MCF 10A (cell line): ENCODE data around the gene DSTYK. TPM values are rescaled to one million over a fixed set of nuclear protein-coding genes. Genes with fewer than 3 reads are reported as not detected.

Experiments
- BruUV-seq: library from RNA; stranded (reverse); fragments of 400-500 nt; replicated peaks from 2 replicates; lab custom pipeline; 2021; lab: Mats Ljungman, UMichigan
- CTCF ChIA-PET: fragments of 300-600 bp; sonication (Branson Sonifier 250); formaldehyde crosslinking; extraction: SDS; loops from one replicate; lab custom pipeline; 2021; ENCODE audit warnings: antibody characterized with exemption, inconsistent platforms; lab: Yijun Ruan, JAX
- POLR2A ChIA-PET: fragments of 300-600, 350-650 bp; sonication (Branson Sonifier 250); formaldehyde crosslinking; extraction: SDS; loops from one replicate; lab custom pipeline; 2020; ENCODE audit warnings: antibody characterized with exemption, inconsistent platforms; lab: Yijun Ruan, JAX
- DNase-seq: peaks from one replicate; pipeline ENCODE4 v3.0.0-alpha.2; 2018; ENCODE audit not compliant: unreplicated experiment
- H3K27ac Mint-ChIP-seq: one replicate; pipeline ENCODE4 v1.8.0; 2022; ENCODE audit warnings: mild to moderate bottlenecking, low read depth, mixed read lengths; ENCODE audit not compliant: unreplicated experiment
- H3K27me3 Mint-ChIP-seq: one replicate; pipeline ENCODE4 v1.8.0; 2022; ENCODE audit warnings: mixed read lengths; ENCODE audit not compliant: insufficient read depth, unreplicated experiment
- H3K36me3 Mint-ChIP-seq: one replicate; pipeline ENCODE4 v1.8.0; 2022; ENCODE audit warnings: mild to moderate bottlenecking, moderate library complexity, mixed read lengths; ENCODE audit not compliant: insufficient read depth, unreplicated experiment
- H3K4me1 Mint-ChIP-seq: one replicate; pipeline ENCODE4 v1.8.0; 2022; ENCODE audit warnings: mixed read lengths; ENCODE audit not compliant: insufficient read depth, unreplicated experiment
- H3K4me3 Mint-ChIP-seq: one replicate; pipeline ENCODE4 v1.8.0; 2022; ENCODE audit warnings: mild to moderate bottlenecking, moderate library complexity, mixed read lengths; ENCODE audit not compliant: unreplicated experiment
- H3K9me3 Mint-ChIP-seq: one replicate; pipeline ENCODE4 v1.8.0; 2022; ENCODE audit warnings: mixed read lengths; ENCODE audit not compliant: unreplicated experiment
- CTCF ChIP-seq: fragments of 200-600 bp; IDR thresholded peaks from one replicate; pipeline ENCODE4 v1.8.0; 2022; ENCODE audit warnings: antibody characterized with exemption, mild to moderate bottlenecking; ENCODE audit not compliant: unreplicated experiment
- intact Hi-C: fragments of 100-400 bp; cut with micrococcal nuclease; formaldehyde crosslinking; loops from 2 replicates; pipeline ENCODE4 v1.14.1; 2022
- total RNA-seq: library from RNA; stranded (reverse); gene quantifications from 2 replicates; pipeline ENCODE4 v1.2.3, GENCODE V29; 2022

DSTYK gene
- total RNA-seq, 1 experiment from 2014 or later: 18.4 TPM

GRCh38 chr1:205249651-205250050 lies 38.1 kb upstream of the DSTYK start:
- Mint-ChIP-seq H3K36me3 (no peaks in the 10 kb centered on the region), H3K27me3 (no peaks in the 10 kb centered on the region), H3K4me1 (peaks cover 11% of the 10 kb centered on the region), H3K4me3 (no peak overlapping the region), H3K27ac (no peak overlapping the region), H3K9me3 (no peaks in the 10 kb centered on the region)
- intact Hi-C loops: loop anchor here (2.0 to 10.0 kb wide), 2 partner anchors 21 to 685 kb away; no protein-coding TSS in a partner anchor
- CTCF ChIA-PET: interaction anchor here (0.7 to 14.4 kb wide), 6 partner anchors 21 to 755 kb away, joined by 3 to 487 read pairs (median 12); partner anchors contain the start of gene TMCC2
- no TSS peak for BruUV-seq
- no peak for DNase-seq
- POLR2A ChIA-PET: interaction anchor here (0.5 to 0.6 kb wide), 2 partner anchors 344 to 751 kb away, joined by 3 read pairs; no protein-coding TSS in a partner anchor
- TF ChIP-seq CTCF: no peak

- Mint-ChIP-seq H3K36me3 (no peaks in the 10 kb centered on the region), H3K4me3 (no peak overlapping the region)
- TF ChIP-seq CTCF: no peak
These were observed 37.5 kb upstream of the DSTYK start for GRCh38 chr1:205248793-205249601.

GRCh38 chr1:205247130-205247921 lies 35.8 kb upstream of the DSTYK start:
- intact Hi-C loops: no loop called here
- ChIA-PET CTCF (interaction anchor here (0.6 to 13.6 kb wide), 10 partner anchors 9 to 440 kb away, joined by 3 to 205 read pairs (median 6); no protein-coding TSS in a partner anchor), POLR2A (interaction anchor here (0.7 to 1.4 kb wide), 3 partner anchors 15 to 37 kb away, joined by 3 to 4 read pairs (median 3); partner anchors contain the start of gene TMCC2)
- H3K9me3 Mint-ChIP-seq: no peaks in the 10 kb centered on the region
- no TSS peak for BruUV-seq
- H3K27ac Mint-ChIP-seq: no peak overlapping the region
- no peaks in the 10 kb centered on the region for H3K36me3 Mint-ChIP-seq
- no peaks in the 10 kb centered on the region for H3K27me3 Mint-ChIP-seq
- no peak for DNase-seq
- TF ChIP-seq CTCF: no peak
- H3K4me1 Mint-ChIP-seq: peaks cover 11% of the 10 kb centered on the region
- H3K4me3 Mint-ChIP-seq: no peak overlapping the region

More at GRCh38 chr1:205248793-205249601, 37.5 kb upstream of the DSTYK start:
- peak; percentile 69 for DNase-seq
- intact Hi-C loops: loop anchor here (2.0 kb wide), 1 partner anchor 20 kb away; no protein-coding TSS in a partner anchor
- Mint-ChIP-seq H3K27me3 (no peaks in the 10 kb centered on the region), H3K9me3 (no peaks in the 10 kb centered on the region), H3K27ac (no peak overlapping the region), H3K4me1 (peaks cover 11% of the 10 kb centered on the region)
- no TSS peak for BruUV-seq
- ChIA-PET CTCF (interaction anchor here (1.1 to 14.4 kb wide), 7 partner anchors 7 to 275 kb away, joined by 4 to 487 read pairs (median 26); partner anchors contain the start of gene TMCC2), POLR2A (interaction anchor here (0.5 to 0.6 kb wide), 2 partner anchors 344 to 750 kb away, joined by 3 read pairs; no protein-coding TSS in a partner anchor)
